IMR-90 (cell line): ENCODE results near the gene DUSP9. TPM values are rescaled to one million over a fixed set of nuclear protein-coding genes. Genes with fewer than 3 reads are reported as not detected.

Source experiments
- ATAC-seq: fragments of 200-7000 bp; cut with Tn5 transposase; 2 replicates; pipeline ENCODE4 v1.9.1; 2020; ENCODE audit warnings: low read depth, mild to moderate bottlenecking, moderate library complexity
- BruUV-seq: library from RNA; stranded (reverse); fragments of 400-500 nt; replicated peaks from 2 replicates; lab custom pipeline; 2021; lab: Mats Ljungman, UMichigan
- CTCF ChIA-PET: fragments of 300-600 bp; formaldehyde crosslinking; extraction: SDS; loops from one replicate; lab custom pipeline; 2021; ENCODE audit warnings: antibody characterized with exemption; lab: Yijun Ruan, JAX
- POLR2A ChIA-PET: fragments of 300-600 bp; sonication (Branson Sonifier 250); formaldehyde crosslinking; loops from one replicate; lab custom pipeline; 2022; ENCODE audit warnings: antibody characterized with exemption; ENCODE audit not compliant: unreplicated experiment; lab: Charles Lee
- DNase-seq: peaks from one replicate; pipeline ENCODE4 v3.0.0; 2013
- H2AFZ ChIP-seq: replicated peaks from 2 replicates; pipeline ENCODE3; 2013; ENCODE audit warnings: low read length, mild to moderate bottlenecking; ENCODE audit not compliant: poor library complexity
- H2AK5ac ChIP-seq: 2 replicates; pipeline ENCODE4 v1.6.1; 2013; ENCODE audit warnings: low read depth, low read length, inconsistent platforms
- H2AK9ac ChIP-seq: replicated peaks from 2 replicates; pipeline ENCODE3; 2013; ENCODE audit warnings: mild to moderate bottlenecking, low read depth, low read length, moderate library complexity; ENCODE audit not compliant: poor library complexity
- H2BK120ac ChIP-seq: 2 replicates; pipeline ENCODE4 v1.6.1; 2013; ENCODE audit warnings: low read depth, low read length, inconsistent platforms
- H2BK15ac ChIP-seq: 3 replicates; pipeline ENCODE4 v1.6.1; 2013; ENCODE audit warnings: low read depth, low read length, inconsistent platforms
- H2BK20ac ChIP-seq: 2 replicates; pipeline ENCODE4 v1.6.1; 2013; ENCODE audit warnings: low read depth, mild to moderate bottlenecking, inconsistent platforms, low read length, moderate library complexity
- H2BK5ac ChIP-seq: 2 replicates; pipeline ENCODE4 v1.6.1; 2013; ENCODE audit warnings: mild to moderate bottlenecking, low read depth, low read length, inconsistent platforms; ENCODE audit not compliant: poor library complexity, severe bottlenecking
- H3K14ac ChIP-seq: replicated peaks from 2 replicates; pipeline ENCODE4 v1.6.1; 2013; ENCODE audit warnings: low read depth, low read length, inconsistent platforms
- H3K18ac ChIP-seq: 2 replicates; pipeline ENCODE4 v1.6.1; 2013; ENCODE audit warnings: low read depth, low read length, control low read depth
- H3K23ac ChIP-seq: 2 replicates; pipeline ENCODE4 v1.6.1; 2013; ENCODE audit warnings: low read depth, low read length, inconsistent platforms
- H3K27ac ChIP-seq: 2 replicates; pipeline ENCODE4 v1.5.1; 2013; ENCODE audit warnings: mild to moderate bottlenecking, control low read depth, low read length; ENCODE audit not compliant: insufficient read depth
- H3K27me3 ChIP-seq: 2 replicates; pipeline ENCODE4 v1.6.1; 2013; ENCODE audit warnings: low read length; ENCODE audit not compliant: control insufficient read depth, insufficient read depth
- H3K36me3 ChIP-seq: 2 replicates; pipeline ENCODE4 v1.6.1; 2013; ENCODE audit warnings: low read length, mixed read lengths; ENCODE audit not compliant: control insufficient read depth, insufficient read depth
- H3K4ac ChIP-seq: 2 replicates; pipeline ENCODE4 v1.6.1; 2013; ENCODE audit warnings: low read depth, low read length, inconsistent platforms
- H3K4me1 ChIP-seq: 2 replicates; pipeline ENCODE4 v1.6.1; 2013; ENCODE audit warnings: low read length, mixed read lengths; ENCODE audit not compliant: control insufficient read depth, insufficient read depth
- H3K4me2 ChIP-seq: 2 replicates; pipeline ENCODE4 v1.6.1; 2013; ENCODE audit warnings: low read depth, mild to moderate bottlenecking, control low read depth, low read length, moderate library complexity
- H3K4me3 ChIP-seq: 2 replicates; pipeline ENCODE4 v1.5.1; 2013; ENCODE audit warnings: low read depth, mild to moderate bottlenecking, control low read depth, low read length, moderate library complexity; ENCODE audit not compliant: insufficient read depth
- H3K56ac ChIP-seq: 2 replicates; pipeline ENCODE4 v1.6.1; 2013; ENCODE audit warnings: low read length, inconsistent platforms; ENCODE audit not compliant: insufficient read depth; ENCODE audit errors: extremely low read depth
- H3K79me1 ChIP-seq, 2 experiments: 2 replicates each; pipeline ENCODE4 v1.6.1; 2013; ENCODE audit warnings: low read length in 2 of 2, inconsistent platforms in 1 of 2, low read depth in 1 of 2
- H3K9ac ChIP-seq: 2 replicates; pipeline ENCODE4 v1.6.1; 2013; ENCODE audit warnings: low read depth, low read length, control low read depth
- H3K9me1 ChIP-seq: 2 replicates; pipeline ENCODE4 v1.6.1; 2013; ENCODE audit warnings: low read length, inconsistent platforms; ENCODE audit not compliant: insufficient read depth
- H3K9me3 ChIP-seq: 2 replicates; pipeline ENCODE4 v1.6.1; 2013; ENCODE audit warnings: low read length; ENCODE audit not compliant: control insufficient read depth, insufficient read depth
- H4K20me1 ChIP-seq: 2 replicates; pipeline ENCODE4 v1.6.1; 2013; ENCODE audit warnings: low read length, inconsistent platforms; ENCODE audit not compliant: insufficient read depth
- H4K5ac ChIP-seq: 2 replicates; pipeline ENCODE4 v1.6.1; 2013; ENCODE audit warnings: mild to moderate bottlenecking, low read depth, low read length, control low read depth
- H4K8ac ChIP-seq, 2 experiments: 2 replicates each; pipeline ENCODE4 v1.6.1; 2013; ENCODE audit warnings: low read depth in 2 of 2, low read length in 2 of 2, control low read depth in 1 of 2, inconsistent platforms in 1 of 2
- H4K91ac ChIP-seq: 2 replicates; pipeline ENCODE4 v1.6.1; 2013; ENCODE audit warnings: low read depth, low read length, inconsistent platforms; ENCODE audit not compliant: insufficient read depth
- CHD1 ChIP-seq: IDR thresholded peaks from 2 replicates; pipeline ENCODE4 v1.6.1; 2012; ENCODE audit warnings: low read depth, low read length, improper control_type of control experiment
- POLR2A ChIP-seq: IDR thresholded peaks from 2 replicates; pipeline ENCODE4 v1.6.1; 2012; ENCODE audit warnings: mild to moderate bottlenecking, low read depth, low read length
- RFX5 ChIP-seq: IDR thresholded peaks from 2 replicates; pipeline ENCODE4 v1.8.0; 2012; ENCODE audit warnings: low read depth, mild to moderate bottlenecking, low read length, moderate library complexity
- SMC3 ChIP-seq: fragments of 150-350 bp; IDR thresholded peaks from 2 replicates; pipeline ENCODE4 v1.6.1; 2016; ENCODE audit warnings: low read depth, mild to moderate bottlenecking, antibody characterized with exemption, low read length, moderate library complexity
- WGBS, 2 experiments: methylation state at CpG; one replicate each; pipeline versions ENCODE4 v1.1.5 to v1.1.7; 2013; ENCODE audit warnings: missing lambda C conversion rate in 2 of 2; ENCODE audit not compliant: insufficient read length in 1 of 2; ENCODE audit errors: extremely low coverage in 2 of 2; 5-methylcytosine and 5-hydroxymethylcytosine counted together
- dilution Hi-C: fragments of 300-500 bp; cut with HindIII; formaldehyde crosslinking; loops from one replicate; pipeline ENCODE4 v1.14.3; 2018; ENCODE audit warnings: low sequenced_read_pairs; ENCODE audit not compliant: unreplicated experiment
- in situ Hi-C: fragments of 300-500 bp; cut with MboI; formaldehyde crosslinking; loops from 3 replicates; pipeline ENCODE4 v1.14.3; 2019; ENCODE audit warnings: low sequenced_read_pairs, inconsistent platforms, mixed read lengths
- intact Hi-C: fragments of 100-400 bp; cut with micrococcal nuclease; formaldehyde crosslinking; loops from 2 replicates; pipeline ENCODE4 v1.10.0; 2022
- polyA plus RNA-seq, 3 experiments: library from polyadenylated mRNA; depleted of rRNA; stranded (reverse); fragments of >200 nt; gene quantifications; 2 replicates each; pipeline ENCODE4 v1.2.3, GENCODE V29; 2012; ENCODE audit warnings: low replicate concordance in 1 of 3
- total RNA-seq: library from RNA; depleted of rRNA; stranded (reverse); fragments of >200 nt; gene quantifications from 2 replicates; pipeline ENCODE4 v1.2.3, GENCODE V29; 2012
- TF ChIP-seq, protein P1 (sequence below): fragments of 150-350 bp; IDR thresholded peaks from 2 replicates; pipeline ENCODE4 v1.6.1; 2017; ENCODE audit warnings: mild to moderate bottlenecking, antibody characterized with exemption, low read length, low read depth
- TF ChIP-seq, protein P2 (sequence below): conservative IDR thresholded peaks from 2 replicates; pipeline ENCODE4 v1.5.1; 2012; ENCODE audit warnings: mild to moderate bottlenecking, low read depth, low read length, improper control_type of control experiment

Gene DUSP9
- total and polyA plus RNA-seq, 2 of the 4 experiments (the other 2 are of a cell fraction): under 0.01 to 0.09 TPM

DNA sequence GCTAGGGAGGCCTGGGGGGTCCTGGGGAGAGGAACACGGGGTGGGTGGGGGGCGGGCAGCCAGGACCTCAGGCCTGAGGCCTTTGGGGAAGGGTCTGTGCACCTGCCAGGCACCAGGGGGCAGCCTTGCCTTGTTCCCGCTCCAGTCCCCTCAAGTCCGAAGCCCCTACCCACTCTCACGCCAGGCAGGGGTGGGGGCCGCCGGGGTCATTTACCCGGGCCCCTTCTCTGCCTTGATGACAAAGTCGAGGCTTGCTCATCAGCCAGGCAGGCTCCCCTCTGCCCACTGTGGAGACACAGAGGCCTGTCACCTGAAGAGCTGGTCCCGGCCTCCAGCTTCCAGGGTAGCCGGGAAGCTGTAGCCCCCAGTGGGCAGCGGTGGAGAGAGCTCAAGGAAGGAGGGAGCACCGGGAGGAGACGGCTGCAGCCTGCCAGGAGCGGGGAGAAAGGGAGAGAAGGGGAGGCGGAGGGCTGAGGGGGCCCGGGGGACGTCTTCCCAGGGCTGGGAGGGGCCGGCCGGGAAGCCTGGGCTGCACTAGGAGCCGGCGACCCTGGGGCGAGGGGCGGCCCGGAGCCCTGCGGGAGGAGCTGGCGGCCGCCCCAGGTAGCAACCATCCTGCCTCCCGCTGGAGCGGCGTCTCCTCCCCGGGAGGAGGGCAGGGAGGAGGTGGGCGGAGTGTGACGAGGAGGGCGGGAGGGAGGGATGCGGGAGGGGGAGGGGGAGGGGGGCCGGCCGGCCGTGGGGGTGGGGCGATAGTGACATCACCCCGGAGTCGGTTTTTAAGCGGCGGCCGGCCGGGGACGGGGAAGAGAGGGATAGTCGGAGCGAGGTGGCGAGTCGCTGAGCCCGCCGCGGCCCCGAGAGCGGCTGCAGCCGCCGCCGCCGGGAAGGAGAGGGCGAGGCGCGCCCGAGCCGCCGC, 40.4 kb downstream of the DUSP9 start, which contains the start of gene SLC6A8:
Gene SLC6A8, plus strand, starts transcription at position 806 of the 919 bp plus-strand sequence. CDS start 649 bp downstream, outside the sequence.
- H3K9me3 ChIP-seq: peaks cover 6% of the 10 kb centered on the region; the same call in 1 of the 2 replicates
- no peak within 1 kb of the TSS for H3K27ac ChIP-seq
- dilution Hi-C loops: no loop called here
- POLR2A ChIA-PET: no interaction called here
- H3K4me2 ChIP-seq: peak within 1 kb of the TSS; percentile 82
- H2AK9ac ChIP-seq: no peak within 1 kb of the TSS
- peak within 1 kb of the TSS; percentile 96 for H3K4me3 ChIP-seq
- DNase-seq: peak; percentile 44
- BruUV-seq: no TSS peak
- peak within 1 kb of the TSS in 1 of 2 experiments; percentile 16; a peak in 1 of 4 replicates for H4K8ac ChIP-seq
- no peaks in the 10 kb centered on the region; the same call in 1 of the 2 replicates for H3K27me3 ChIP-seq
- H4K5ac ChIP-seq: no peak within 1 kb of the TSS
- peak within 1 kb of the TSS; percentile 26 for H2BK5ac ChIP-seq
- intact Hi-C loops: no loop called here
- no peak within 1 kb of the TSS for H2BK120ac ChIP-seq
- no CpG with 5 or more reads among the region's 66 CpGs for WGBS, 2 experiments
- H3K79me1 ChIP-seq: 0 out of 4 replicates have a peak, but pooled peaks cover 0 to 6% of the 10 kb centered on the region in 2 experiments
- H3K23ac ChIP-seq: no peak within 1 kb of the TSS
- peak; percentile 58 for ATAC-seq
- peaks cover 9% of the 10 kb centered on the region for H3K4me1 ChIP-seq
- peaks cover 4% of the 10 kb centered on the region for H3K36me3 ChIP-seq
- in situ Hi-C loops: no loop called here
- H2AFZ ChIP-seq: peak within 1 kb of the TSS; percentile 67
- H2BK15ac ChIP-seq: no peak within 1 kb of the TSS
- CTCF ChIA-PET: no interaction called here
- H3K56ac ChIP-seq: no peak within 1 kb of the TSS
- TF ChIP-seq SMC3 (no peak), RFX5 (no peak), CHD1 (no peak), POLR2A (peak; percentile 86)
- TF ChIP-seq, protein P1, sequence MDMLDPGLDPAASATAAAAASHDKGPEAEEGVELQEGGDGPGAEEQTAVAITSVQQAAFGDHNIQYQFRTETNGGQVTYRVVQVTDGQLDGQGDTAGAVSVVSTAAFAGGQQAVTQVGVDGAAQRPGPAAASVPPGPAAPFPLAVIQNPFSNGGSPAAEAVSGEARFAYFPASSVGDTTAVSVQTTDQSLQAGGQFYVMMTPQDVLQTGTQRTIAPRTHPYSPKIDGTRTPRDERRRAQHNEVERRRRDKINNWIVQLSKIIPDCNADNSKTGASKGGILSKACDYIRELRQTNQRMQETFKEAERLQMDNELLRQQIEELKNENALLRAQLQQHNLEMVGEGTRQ: no peak
- TF ChIP-seq, protein P2, sequence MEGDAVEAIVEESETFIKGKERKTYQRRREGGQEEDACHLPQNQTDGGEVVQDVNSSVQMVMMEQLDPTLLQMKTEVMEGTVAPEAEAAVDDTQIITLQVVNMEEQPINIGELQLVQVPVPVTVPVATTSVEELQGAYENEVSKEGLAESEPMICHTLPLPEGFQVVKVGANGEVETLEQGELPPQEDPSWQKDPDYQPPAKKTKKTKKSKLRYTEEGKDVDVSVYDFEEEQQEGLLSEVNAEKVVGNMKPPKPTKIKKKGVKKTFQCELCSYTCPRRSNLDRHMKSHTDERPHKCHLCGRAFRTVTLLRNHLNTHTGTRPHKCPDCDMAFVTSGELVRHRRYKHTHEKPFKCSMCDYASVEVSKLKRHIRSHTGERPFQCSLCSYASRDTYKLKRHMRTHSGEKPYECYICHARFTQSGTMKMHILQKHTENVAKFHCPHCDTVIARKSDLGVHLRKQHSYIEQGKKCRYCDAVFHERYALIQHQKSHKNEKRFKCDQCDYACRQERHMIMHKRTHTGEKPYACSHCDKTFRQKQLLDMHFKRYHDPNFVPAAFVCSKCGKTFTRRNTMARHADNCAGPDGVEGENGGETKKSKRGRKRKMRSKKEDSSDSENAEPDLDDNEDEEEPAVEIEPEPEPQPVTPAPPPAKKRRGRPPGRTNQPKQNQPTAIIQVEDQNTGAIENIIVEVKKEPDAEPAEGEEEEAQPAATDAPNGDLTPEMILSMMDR: peak; percentile 26
- H3K9ac ChIP-seq: peak within 1 kb of the TSS; percentile 69; the same call in 1 of the 2 replicates
- no peak within 1 kb of the TSS for H4K91ac ChIP-seq
- H3K14ac ChIP-seq: no peak within 1 kb of the TSS
- peaks cover 5% of the 10 kb centered on the region; the same call in 1 of the 2 replicates for H3K9me1 ChIP-seq
- peaks cover 12% of the 10 kb centered on the region for H4K20me1 ChIP-seq
- no peak within 1 kb of the TSS for H3K4ac ChIP-seq
- no peak within 1 kb of the TSS for H2BK20ac ChIP-seq
- H2AK5ac ChIP-seq: no peak within 1 kb of the TSS
- no peak within 1 kb of the TSS for H3K18ac ChIP-seq
